Activated T-helper 9 cell treated with anti-CD3 and anti-CD28 coated beads, Interleukin-2, amount 50 U/mL, for 16 hours (primary cell): ENCODE data around the gene PRRG1.
"Not testable (repeated sequence)": the region's sequence is repeated elsewhere in the genome, so short reads cannot be mapped to it uniquely, and the experiment has no call there.

ENCODE experiments used
- DNase-seq: peaks from one replicate; pipeline ENCODE4 v3.0.0-alpha.2; 2020; ENCODE audit warnings: low read depth

PRRG1 gene

GRCh38 chrX:37349221-37350033 lies at the start of gene PRRG1:
Gene PRRG1, plus strand, starts transcription at chrX:37349364. Its CDS starts 56,886 bp downstream, at chrX:37406250.
- DNase-seq, result no peak

- DNase-seq, result no peak
Observed at GRCh38 chrX:37302569-37302968, 46.6 kb upstream of the PRRG1 start.

GRCh38 chrX:37305238-37305637 lies 43.9 kb upstream of the PRRG1 start:
- DNase-seq, result not testable (repeated sequence)

- DNase-seq, result no peak
Observed at GRCh38 chrX:37314531-37314930, 34.6 kb upstream of the PRRG1 start.

GRCh38 chrX:37315511-37316248 lies 33.5 kb upstream of the PRRG1 start:
- no peak for DNase-seq

- DNase-seq, result no peak
Observed at GRCh38 chrX:37320541-37321203, 28.5 kb upstream of the PRRG1 start.

GRCh38 chrX:37330642-37331041 lies 18.5 kb upstream of the PRRG1 start:
- DNase-seq, result no peak

- no peak for DNase-seq
Observed at GRCh38 chrX:37331546-37331945, 17.6 kb upstream of the PRRG1 start.

- DNase-seq, result no peak
Observed at GRCh38 chrX:37332055-37332454, 17.1 kb upstream of the PRRG1 start.

- no peak for DNase-seq
Observed at GRCh38 chrX:37332987-37333658, 16.0 kb upstream of the PRRG1 start.

- DNase-seq, result no peak
Observed at GRCh38 chrX:37347420-37347819, 1.7 kb upstream of the PRRG1 start.

- no peak for DNase-seq
Observed at GRCh38 chrX:37348231-37348970, 763 bp upstream of the PRRG1 start.

- DNase-seq, result no peak
Observed at GRCh38 chrX:37348971-37349220, 268 bp upstream of the PRRG1 start.

- DNase-seq, result no peak
Observed at GRCh38 chrX:37350034-37350365, 836 bp downstream of the PRRG1 start.

GRCh38 chrX:37353646-37354045 lies 4.5 kb downstream of the PRRG1 start:
- no peak for DNase-seq

- no peak for DNase-seq
Observed at GRCh38 chrX:37357436-37357835, 8.3 kb downstream of the PRRG1 start.

- no peak for DNase-seq
Observed at GRCh38 chrX:37361596-37361995, 12.4 kb downstream of the PRRG1 start.

GRCh38 chrX:37364666-37365065 lies 15.5 kb downstream of the PRRG1 start:
- no peak for DNase-seq

- no peak for DNase-seq
Observed at GRCh38 chrX:37367946-37368345, 18.8 kb downstream of the PRRG1 start.

GRCh38 chrX:37370499-37371141 lies 21.5 kb downstream of the PRRG1 start:
- no peak for DNase-seq

- DNase-seq, result no peak
Observed at GRCh38 chrX:37371578-37371991, 22.4 kb downstream of the PRRG1 start.
